ENCODE results near the gene NAP1L1.

DNA sequence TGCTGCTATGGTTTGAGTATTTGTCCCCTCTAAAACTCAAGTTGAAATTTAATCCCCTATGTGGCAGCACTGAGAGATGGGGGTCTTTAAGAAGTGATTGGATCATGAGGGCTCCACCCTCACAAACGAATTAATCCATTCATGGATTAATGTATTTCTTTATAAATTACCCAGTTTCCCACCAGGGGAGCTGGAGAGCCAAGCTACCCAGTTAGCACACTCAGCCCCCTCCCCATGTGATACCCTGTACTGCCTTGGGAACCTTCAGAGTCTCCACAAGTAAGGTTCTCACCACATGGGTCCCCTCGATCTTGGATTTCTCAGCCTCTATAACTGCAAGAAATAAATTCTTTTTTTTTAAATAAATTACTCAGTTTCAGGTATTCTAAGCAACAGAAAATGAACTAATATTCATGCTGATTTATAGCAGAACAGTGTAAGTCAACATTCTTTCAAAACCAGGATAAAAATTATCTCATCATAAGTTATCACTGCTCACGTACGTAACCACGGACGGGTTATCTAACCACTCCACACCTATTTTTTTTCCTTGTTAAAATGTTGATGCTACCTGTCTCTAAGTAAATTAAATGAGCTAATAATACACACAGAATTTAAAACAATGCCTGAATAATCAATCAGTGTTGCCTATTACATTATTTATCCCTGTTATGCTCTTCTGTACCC, 3.6 kb downstream of the NAP1L1 start:
- TF ChIP-seq, protein P1, sequence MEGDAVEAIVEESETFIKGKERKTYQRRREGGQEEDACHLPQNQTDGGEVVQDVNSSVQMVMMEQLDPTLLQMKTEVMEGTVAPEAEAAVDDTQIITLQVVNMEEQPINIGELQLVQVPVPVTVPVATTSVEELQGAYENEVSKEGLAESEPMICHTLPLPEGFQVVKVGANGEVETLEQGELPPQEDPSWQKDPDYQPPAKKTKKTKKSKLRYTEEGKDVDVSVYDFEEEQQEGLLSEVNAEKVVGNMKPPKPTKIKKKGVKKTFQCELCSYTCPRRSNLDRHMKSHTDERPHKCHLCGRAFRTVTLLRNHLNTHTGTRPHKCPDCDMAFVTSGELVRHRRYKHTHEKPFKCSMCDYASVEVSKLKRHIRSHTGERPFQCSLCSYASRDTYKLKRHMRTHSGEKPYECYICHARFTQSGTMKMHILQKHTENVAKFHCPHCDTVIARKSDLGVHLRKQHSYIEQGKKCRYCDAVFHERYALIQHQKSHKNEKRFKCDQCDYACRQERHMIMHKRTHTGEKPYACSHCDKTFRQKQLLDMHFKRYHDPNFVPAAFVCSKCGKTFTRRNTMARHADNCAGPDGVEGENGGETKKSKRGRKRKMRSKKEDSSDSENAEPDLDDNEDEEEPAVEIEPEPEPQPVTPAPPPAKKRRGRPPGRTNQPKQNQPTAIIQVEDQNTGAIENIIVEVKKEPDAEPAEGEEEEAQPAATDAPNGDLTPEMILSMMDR (IDR thresholded peaks at IDR 0.05; ENCODE audit: borderline replicate concordance, extremely low read depth, low read length, poor library complexity, severe bottlenecking): peak; percentile 16
- TF ChIP-seq EZH2 (IDR thresholded peaks at IDR 0.05; ENCODE audit: borderline replicate concordance, low read depth, low read length, severe bottlenecking): no peak
